Thyroid gland (tissue), 4 donors: ENCODE measurements around the gene DLG1. TPM values are rescaled to one million over a fixed set of nuclear protein-coding genes. Genes with fewer than 3 reads are reported as not detected.

Experiments
- DNase-seq, 2 donors: peaks; one replicate each; pipeline ENCODE4 v3.0.0-alpha.2; 2019
- H3K27ac ChIP-seq, 3 donors: fragments of 200-600 bp; sonication (generic); 1 replicate in 2 of 3; 2 replicates in 1 of 3; pipeline ENCODE4 v1.5.1; 2016 to 2019; ENCODE audit warnings: mild to moderate bottlenecking in 1 of 3, moderate library complexity in 1 of 3
- H3K27me3 ChIP-seq: fragments of 200-600 bp; sonication (generic); one replicate; pipeline ENCODE4 v1.5.1; 2019
- H3K36me3 ChIP-seq, 2 donors: fragments of 200-600 bp; sonication (generic); one replicate each; pipeline ENCODE4 v1.5.1; 2016 to 2019
- H3K4me1 ChIP-seq, 2 donors: fragments of 200-600 bp; sonication (generic); one replicate each; pipeline ENCODE4 v1.5.1; 2017 to 2019
- H3K4me3 ChIP-seq, 3 donors: fragments of 200-600 bp; sonication (generic); replicated peaks in 1 of 3; 1 replicate in 2 of 3; 2 replicates in 1 of 3; pipeline ENCODE4 v1.5.1; 2016; ENCODE audit warnings: mild to moderate bottlenecking in 1 of 3
- H3K9me3 ChIP-seq: fragments of 200-600 bp; sonication (generic); one replicate; pipeline ENCODE4 v1.5.1; 2017
- POLR2A ChIP-seq, 2 donors: fragments of 450-650 bp; IDR thresholded peaks; one replicate each; pipeline ENCODE4 v1.6.1; 2017; ENCODE audit warnings: antibody characterized with exemption in 2 of 2, mild to moderate bottlenecking in 2 of 2, moderate library complexity in 1 of 2
- WGBS, 2 donors: methylation state at CpG; one replicate each; pipeline ENCODE4 v1.1.5; 2017; 5-methylcytosine and 5-hydroxymethylcytosine counted together
- intact Hi-C: fragments of 100-400 bp; cut with DNase I; formaldehyde crosslinking; loops from one replicate; pipeline ENCODE4 v1.15.1; 2023
- total RNA-seq, 4 donors: library from RNA; depleted of rRNA; stranded (reverse); fragments of >200 nt; gene quantifications; one replicate each; pipeline ENCODE4 v1.2.3, GENCODE V29; 2016
- TF ChIP-seq, protein P1 (sequence below), 6 experiments: fragments of 200-600 bp in 3 of 6; fragments of 450-650 bp in 3 of 6; sonication (generic) in 3 of 6; IDR thresholded peaks; one replicate each; pipeline ENCODE4 v1.5.1; 2016 to 2019; ENCODE audit warnings: antibody characterized with exemption in 6 of 6, mild to moderate bottlenecking in 2 of 6, inconsistent platforms in 1 of 6, moderate library complexity in 1 of 6

The DLG1 gene
- total RNA-seq, 4 donors from 2014 or later: 111 to 233 (median 174) TPM

DNA sequence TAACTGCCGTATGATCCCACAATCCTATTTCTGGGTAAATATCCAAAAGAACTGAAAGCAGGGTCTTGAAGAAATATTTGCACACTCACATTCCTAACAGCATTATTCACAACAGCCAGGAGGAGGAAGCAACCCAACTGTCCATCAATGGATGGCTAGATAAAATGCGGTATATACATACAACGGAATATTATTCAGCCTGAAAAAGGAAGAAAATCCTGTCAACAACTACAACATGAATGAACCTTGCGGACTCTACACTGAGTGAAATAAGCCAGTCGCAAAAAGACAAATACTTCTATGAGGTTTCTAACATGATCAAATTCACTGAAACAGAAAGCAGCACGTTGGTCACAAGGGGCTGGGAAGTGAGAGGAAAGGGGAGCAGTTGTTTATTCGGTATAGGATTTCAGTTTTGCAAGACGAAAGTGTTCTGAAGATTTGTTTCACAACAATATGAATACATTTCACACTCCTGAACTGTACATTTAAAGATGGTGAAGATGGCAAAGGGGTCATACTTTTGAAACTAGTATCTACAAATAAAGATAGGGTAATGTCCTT is 6.2 kb downstream of the DLG1 start:
- DNase-seq: no peak
- Histone ChIP-seq H3K4me1 (peaks cover 15 to 27% of the 10 kb centered on the region in 2 donors), H3K27ac (no peak overlapping the region), H3K9me3 (no peaks in the 10 kb centered on the region), H3K36me3 (no peaks in the 10 kb centered on the region), H3K4me3 (no peak overlapping the region), H3K27me3 (no peaks in the 10 kb centered on the region)
- 89 to 93% methylated on average over 8 of the region's 8 CpGs for WGBS, 2 donors
- TF ChIP-seq, protein P1, sequence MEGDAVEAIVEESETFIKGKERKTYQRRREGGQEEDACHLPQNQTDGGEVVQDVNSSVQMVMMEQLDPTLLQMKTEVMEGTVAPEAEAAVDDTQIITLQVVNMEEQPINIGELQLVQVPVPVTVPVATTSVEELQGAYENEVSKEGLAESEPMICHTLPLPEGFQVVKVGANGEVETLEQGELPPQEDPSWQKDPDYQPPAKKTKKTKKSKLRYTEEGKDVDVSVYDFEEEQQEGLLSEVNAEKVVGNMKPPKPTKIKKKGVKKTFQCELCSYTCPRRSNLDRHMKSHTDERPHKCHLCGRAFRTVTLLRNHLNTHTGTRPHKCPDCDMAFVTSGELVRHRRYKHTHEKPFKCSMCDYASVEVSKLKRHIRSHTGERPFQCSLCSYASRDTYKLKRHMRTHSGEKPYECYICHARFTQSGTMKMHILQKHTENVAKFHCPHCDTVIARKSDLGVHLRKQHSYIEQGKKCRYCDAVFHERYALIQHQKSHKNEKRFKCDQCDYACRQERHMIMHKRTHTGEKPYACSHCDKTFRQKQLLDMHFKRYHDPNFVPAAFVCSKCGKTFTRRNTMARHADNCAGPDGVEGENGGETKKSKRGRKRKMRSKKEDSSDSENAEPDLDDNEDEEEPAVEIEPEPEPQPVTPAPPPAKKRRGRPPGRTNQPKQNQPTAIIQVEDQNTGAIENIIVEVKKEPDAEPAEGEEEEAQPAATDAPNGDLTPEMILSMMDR (IDR thresholded peaks at IDR 0.05): no peak
- no peak for TF ChIP-seq POLR2A (IDR thresholded peaks at IDR 0.05)
- intact Hi-C loops: no loop called here

DNA sequence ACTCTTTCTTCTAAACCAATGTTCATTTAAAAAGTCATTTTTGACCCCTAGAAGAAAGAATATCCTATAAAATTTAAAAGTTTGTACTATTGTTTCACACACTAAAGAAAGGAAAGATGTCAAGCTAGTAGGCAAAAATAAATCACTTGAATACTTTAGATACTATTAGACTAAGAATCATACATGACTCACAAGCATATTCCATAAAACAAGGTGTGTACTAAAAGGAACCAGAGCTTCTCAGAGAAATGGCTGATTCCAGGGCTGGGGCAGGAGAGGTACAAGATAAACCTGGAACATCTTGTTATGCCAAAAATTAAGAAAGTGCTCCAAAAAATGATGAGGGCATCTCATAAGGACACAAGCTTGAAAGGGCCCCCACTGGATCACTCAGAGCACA is 8.7 kb downstream of the DLG1 start:
- Histone ChIP-seq H3K4me3 (no peak overlapping the region), H3K4me1 (peaks cover 5 to 16% of the 10 kb centered on the region in 2 donors), H3K27ac (no peak overlapping the region), H3K36me3 (peaks cover 0 to 6% of the 10 kb centered on the region in 2 donors), H3K27me3 (no peaks in the 10 kb centered on the region), H3K9me3 (no peaks in the 10 kb centered on the region)
- DNase-seq: no peak
- TF ChIP-seq, protein P1 (IDR thresholded peaks at IDR 0.05): no peak
- TF ChIP-seq POLR2A (IDR thresholded peaks at IDR 0.05): no peak
- intact Hi-C loops: no loop called here

DNA sequence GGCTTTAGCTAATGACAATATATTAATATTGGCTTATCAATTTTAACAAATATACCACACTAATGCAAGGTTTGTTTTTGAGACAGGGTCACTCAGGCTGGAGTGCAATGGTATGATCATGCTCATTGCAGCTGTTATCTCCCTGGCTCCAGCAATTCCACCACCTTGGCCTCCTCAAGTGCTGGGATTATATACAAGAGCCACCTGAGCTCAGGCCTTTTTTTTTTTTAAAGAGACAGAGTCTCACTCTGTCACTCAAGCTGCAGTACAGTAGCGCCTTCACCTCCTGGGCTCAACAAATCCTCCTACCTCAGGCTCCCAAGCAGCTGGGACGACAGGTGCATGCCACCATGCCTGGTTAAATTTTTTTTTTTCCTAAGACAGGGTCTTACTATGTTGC is 11.7 kb downstream of the DLG1 start:
- peaks cover 6 to 9% of the 10 kb centered on the region in 2 donors for H3K36me3 ChIP-seq
- no peak for DNase-seq
- H3K27me3 ChIP-seq: no peaks in the 10 kb centered on the region
- H3K4me3 ChIP-seq: no peak overlapping the region
- H3K4me1 ChIP-seq: peaks cover 3 to 5% of the 10 kb centered on the region in 2 donors
- no peak overlapping the region for H3K27ac ChIP-seq
- WGBS, 2 donors: 92% methylated on average over 2 of the region's 2 CpGs
- intact Hi-C loops: no loop called here
- TF ChIP-seq, protein P1 (IDR thresholded peaks at IDR 0.05): no peak
- TF ChIP-seq POLR2A (IDR thresholded peaks at IDR 0.05): no peak
- no peaks in the 10 kb centered on the region for H3K9me3 ChIP-seq

DNA sequence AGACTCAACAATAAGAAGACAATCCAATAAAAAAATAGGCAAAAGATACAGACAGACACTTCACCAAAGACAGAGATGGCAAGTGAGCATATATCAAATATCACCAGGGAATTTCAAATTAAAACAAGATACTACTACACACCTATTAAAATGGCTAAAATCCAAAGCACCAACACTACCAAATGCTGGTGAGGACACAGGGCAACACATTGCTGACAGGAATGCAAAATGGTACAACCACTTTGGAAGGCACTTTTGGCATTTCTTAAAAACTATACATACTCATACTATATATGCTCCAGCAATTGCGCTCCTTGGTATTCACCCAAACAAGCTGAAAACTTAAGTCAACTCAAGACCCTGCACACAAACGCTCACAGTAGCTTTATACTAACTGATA is 12.9 kb downstream of the DLG1 start:
- WGBS, 2 donors: 98 to 100% methylated on average over 2 of the region's 2 CpGs
- no peak for DNase-seq
- Histone ChIP-seq H3K4me1 (peaks cover 3 to 5% of the 10 kb centered on the region in 2 donors), H3K27ac (no peak overlapping the region), H3K9me3 (no peaks in the 10 kb centered on the region), H3K27me3 (no peaks in the 10 kb centered on the region), H3K4me3 (no peak overlapping the region), H3K36me3 (peaks cover 6 to 11% of the 10 kb centered on the region in 2 donors)
- TF ChIP-seq, protein P1 (IDR thresholded peaks at IDR 0.05): no peak
- no peak for TF ChIP-seq POLR2A (IDR thresholded peaks at IDR 0.05)
- intact Hi-C loops: no loop called here

DNA sequence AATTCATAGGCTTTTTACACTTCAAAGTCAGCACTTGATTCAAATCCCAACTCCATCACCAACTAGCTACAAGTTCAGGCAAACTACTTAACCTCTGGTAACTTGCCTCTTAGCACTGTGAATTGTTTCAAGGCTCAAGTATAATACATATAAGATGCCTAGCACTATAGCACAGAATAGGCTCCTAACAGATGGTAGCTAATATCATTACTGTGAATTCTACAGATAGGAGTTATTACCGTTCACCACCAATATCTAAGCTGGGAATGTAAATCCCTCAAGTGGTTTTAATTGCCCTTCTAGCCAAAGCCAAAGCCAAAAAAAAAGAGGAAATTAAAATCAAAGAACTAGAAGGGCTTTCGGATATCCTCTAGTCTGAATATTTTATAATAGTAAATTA is 15.4 kb downstream of the DLG1 start:
- H3K27me3 ChIP-seq: no peaks in the 10 kb centered on the region
- WGBS, 2 donors: 94 to 97% methylated on average over 2 of the region's 2 CpGs
- H3K4me3 ChIP-seq: no peak overlapping the region
- no peak overlapping the region for H3K27ac ChIP-seq
- TF ChIP-seq, protein P1 (IDR thresholded peaks at IDR 0.05): no peak
- intact Hi-C loops: no loop called here
- peaks cover 6 to 11% of the 10 kb centered on the region in 2 donors for H3K36me3 ChIP-seq
- DNase-seq: no peak
- H3K4me1 ChIP-seq: no peaks in the 10 kb centered on the region
- H3K9me3 ChIP-seq: no peaks in the 10 kb centered on the region
